Stimulated activated CD4-positive, alpha-beta T cell treated with anti-CD3 and anti-CD28 coated beads, Interleukin-12 subunit alpha, Interleukin-12 subunit beta, amount 100 ng/mL, for 48 hours (primary cell): ENCODE measurements around the gene ALPP.
"Not testable (repeated sequence)": the region's sequence is repeated elsewhere in the genome, so short reads cannot be mapped to it uniquely, and the experiment has no call there.

ENCODE experiments used
- DNase-seq, 3 donors: peaks; one replicate each; pipeline ENCODE4 v3.0.0-alpha.2; 2020; ENCODE audit warnings: low read depth in 2 of 3, low spot score in 1 of 3

The ALPP gene

GRCh38 chr2:232405943-232406510 lies 27.5 kb downstream of the ALPP start:
- DNase-seq = no peak

GRCh38 chr2:232406556-232407310 lies 28.2 kb downstream of the ALPP start, which contains the start of gene ALPG:
Gene ALPG, plus strand, starts transcription at chr2:232406844. Its CDS starts 51 bp downstream, at chr2:232406895.
- no peak for DNase-seq

GRCh38 chr2:232407428-232408150 lies 29.0 kb downstream of the ALPP start:
- DNase-seq = not testable (repeated sequence)

GRCh38 chr2:232408269-232408668 lies 29.7 kb downstream of the ALPP start:
- DNase-seq = not testable (repeated sequence)

GRCh38 chr2:232409617-232410016 lies 31.1 kb downstream of the ALPP start:
- not testable (repeated sequence) for DNase-seq

GRCh38 chr2:232410238-232410900 lies 31.8 kb downstream of the ALPP start:
- DNase-seq = no peak

GRCh38 chr2:232411901-232412629 lies 33.5 kb downstream of the ALPP start:
- DNase-seq = no peak

- DNase-seq = no peak
These were observed 34.4 kb downstream of the ALPP start for GRCh38 chr2:232412986-232413385.

- no peak for DNase-seq
These were observed 36.7 kb downstream of the ALPP start for GRCh38 chr2:232415138-232415690.

GRCh38 chr2:232415736-232416520 lies 37.4 kb downstream of the ALPP start:
- no peak for DNase-seq

GRCh38 chr2:232416521-232417470 lies 38.2 kb downstream of the ALPP start:
- DNase-seq = no peak

- no peak for DNase-seq
These were observed 38.9 kb downstream of the ALPP start for GRCh38 chr2:232417489-232417888.

GRCh38 chr2:232418056-232418455 lies 39.5 kb downstream of the ALPP start:
- no peak for DNase-seq

- no peak for DNase-seq
These were observed 40.1 kb downstream of the ALPP start for GRCh38 chr2:232418466-232419244.

GRCh38 chr2:232419245-232420072 lies 40.9 kb downstream of the ALPP start:
- DNase-seq = no peak

GRCh38 chr2:232420073-232420454 lies 41.5 kb downstream of the ALPP start:
- no peak for DNase-seq
